Measurements from ENCODE around the gene AGPS. TPM values are rescaled to one million over a fixed set of nuclear protein-coding genes. Genes with fewer than 3 reads are reported as not detected.

The AGPS gene
- total RNA-seq, 6 experiments from 2014 or later: 36.0 to 47.6 (median 43.1) TPM

DNA sequence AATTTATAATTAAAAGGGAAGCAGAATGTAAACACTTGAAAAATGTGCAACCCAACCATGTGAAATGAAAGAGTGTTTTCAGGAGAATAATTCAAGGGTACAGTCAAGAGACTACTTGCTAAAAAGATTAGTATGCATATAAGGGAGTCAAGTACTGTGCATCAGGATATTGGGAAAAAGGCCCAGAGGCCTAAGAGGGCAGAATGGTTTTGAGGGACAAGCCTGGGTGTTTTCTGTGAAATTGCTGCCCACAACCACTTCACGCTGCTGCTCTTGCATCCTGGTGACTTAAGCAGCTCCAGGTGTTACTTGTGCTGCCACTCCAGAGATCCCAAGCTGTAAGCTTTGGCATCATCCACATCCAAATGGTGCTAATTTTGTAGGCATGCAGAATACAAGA lies 165.2 kb downstream of the AGPS start:
- Mint-ChIP-seq H3K9me3 (no peaks in the 10 kb centered on the region; the same call in 1 of the 2 replicates), H3K4me3 (no peak overlapping the region), H3K27me3 (ENCODE audit: insufficient read depth) (no peaks in the 10 kb centered on the region; the same call in 1 of the 2 replicates), H3K27ac (no peak overlapping the region), H3K36me3 (ENCODE audit: low read depth) (peaks cover 12% of the 10 kb centered on the region; the same call in 1 of the 2 replicates), H3K4me1 (ENCODE audit: low read depth) (peaks cover 13% of the 10 kb centered on the region)
- TF ChIP-seq, protein P1, sequence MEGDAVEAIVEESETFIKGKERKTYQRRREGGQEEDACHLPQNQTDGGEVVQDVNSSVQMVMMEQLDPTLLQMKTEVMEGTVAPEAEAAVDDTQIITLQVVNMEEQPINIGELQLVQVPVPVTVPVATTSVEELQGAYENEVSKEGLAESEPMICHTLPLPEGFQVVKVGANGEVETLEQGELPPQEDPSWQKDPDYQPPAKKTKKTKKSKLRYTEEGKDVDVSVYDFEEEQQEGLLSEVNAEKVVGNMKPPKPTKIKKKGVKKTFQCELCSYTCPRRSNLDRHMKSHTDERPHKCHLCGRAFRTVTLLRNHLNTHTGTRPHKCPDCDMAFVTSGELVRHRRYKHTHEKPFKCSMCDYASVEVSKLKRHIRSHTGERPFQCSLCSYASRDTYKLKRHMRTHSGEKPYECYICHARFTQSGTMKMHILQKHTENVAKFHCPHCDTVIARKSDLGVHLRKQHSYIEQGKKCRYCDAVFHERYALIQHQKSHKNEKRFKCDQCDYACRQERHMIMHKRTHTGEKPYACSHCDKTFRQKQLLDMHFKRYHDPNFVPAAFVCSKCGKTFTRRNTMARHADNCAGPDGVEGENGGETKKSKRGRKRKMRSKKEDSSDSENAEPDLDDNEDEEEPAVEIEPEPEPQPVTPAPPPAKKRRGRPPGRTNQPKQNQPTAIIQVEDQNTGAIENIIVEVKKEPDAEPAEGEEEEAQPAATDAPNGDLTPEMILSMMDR (IDR thresholded peaks at IDR 0.05): no peak
- DNase-seq: no peak

DNA sequence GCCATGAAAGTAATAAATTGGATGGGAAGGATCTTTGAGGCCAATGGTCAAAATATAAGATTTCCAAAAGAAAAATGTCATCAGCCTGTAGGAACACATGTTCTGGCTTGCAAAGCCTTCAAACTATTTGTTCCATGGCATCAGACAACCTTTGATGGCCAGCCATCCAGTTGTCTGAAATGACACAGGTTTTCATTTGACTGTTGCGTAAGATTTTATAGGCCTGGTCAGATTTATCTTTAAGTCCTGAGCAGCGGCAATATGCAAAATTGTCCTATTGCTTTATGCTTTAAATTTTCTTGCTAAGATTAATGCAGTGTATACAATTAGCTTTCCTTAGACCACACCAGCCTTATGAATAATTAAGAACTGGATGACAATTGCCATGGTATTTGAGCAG lies 167.1 kb downstream of the AGPS start:
- Mint-ChIP-seq H3K27me3 (ENCODE audit: insufficient read depth) (no peaks in the 10 kb centered on the region), H3K4me3 (no peak overlapping the region), H3K4me1 (ENCODE audit: low read depth) (peaks cover 1% of the 10 kb centered on the region), H3K9me3 (no peaks in the 10 kb centered on the region; the same call in 1 of the 2 replicates), H3K27ac (no peak overlapping the region), H3K36me3 (ENCODE audit: low read depth) (peaks cover 12% of the 10 kb centered on the region; the same call in 1 of the 2 replicates)
- TF ChIP-seq, protein P1 (IDR thresholded peaks at IDR 0.05): no peak
- no peak for DNase-seq

DNA sequence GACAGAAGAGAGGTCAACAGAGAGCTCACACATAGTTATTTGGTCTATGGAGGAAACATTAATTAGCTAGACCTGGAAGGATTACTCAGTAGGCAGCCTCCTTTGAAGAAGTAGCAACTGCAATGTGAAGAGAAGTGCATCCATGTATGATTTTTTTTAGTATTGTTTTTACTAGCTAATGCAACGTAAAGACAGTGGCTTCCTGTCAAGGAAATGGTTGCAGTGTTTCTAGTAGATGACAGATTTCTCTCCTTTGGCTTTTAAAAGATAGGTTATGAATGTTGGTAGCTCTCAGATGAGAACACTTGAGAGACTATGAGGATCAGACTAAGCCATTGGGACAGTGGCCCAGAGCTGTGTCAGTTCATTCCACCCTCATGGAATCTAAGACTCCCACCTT lies 175.8 kb downstream of the AGPS start:
- peaks cover 17% of the 10 kb centered on the region for H3K27me3 Mint-ChIP-seq (ENCODE audit: insufficient read depth)
- TF ChIP-seq, protein P1 (IDR thresholded peaks at IDR 0.05): no peak
- H3K4me3 Mint-ChIP-seq: no peak overlapping the region
- H3K27ac Mint-ChIP-seq: no peak overlapping the region
- H3K9me3 Mint-ChIP-seq: no peaks in the 10 kb centered on the region
- no peaks in the 10 kb centered on the region for H3K36me3 Mint-ChIP-seq (ENCODE audit: low read depth)
- DNase-seq: no peak
- H3K4me1 Mint-ChIP-seq (ENCODE audit: low read depth): no peaks in the 10 kb centered on the region

DNA sequence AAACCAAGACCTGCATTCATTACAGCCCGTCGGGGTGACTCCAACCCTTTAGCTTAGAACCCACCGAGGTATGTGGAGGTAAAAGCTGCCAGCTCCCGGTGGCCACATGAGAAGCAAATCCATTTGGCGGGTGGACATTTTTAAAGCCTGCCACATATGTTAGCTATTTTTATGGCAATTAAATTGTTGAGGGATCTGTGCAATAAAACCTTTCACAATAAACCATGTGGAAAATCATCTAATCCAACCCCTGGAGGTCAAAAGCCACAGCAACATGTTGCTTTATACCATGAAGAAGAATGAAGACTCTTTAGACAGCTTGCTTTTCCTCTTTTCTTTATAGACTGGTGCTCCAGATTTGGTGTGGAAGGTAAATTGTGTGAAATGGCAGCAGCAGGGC lies 176.3 kb downstream of the AGPS start:
- TF ChIP-seq, protein P1 (IDR thresholded peaks at IDR 0.05): no peak
- Mint-ChIP-seq H3K9me3 (no peaks in the 10 kb centered on the region), H3K4me1 (ENCODE audit: low read depth) (no peaks in the 10 kb centered on the region), H3K27me3 (ENCODE audit: insufficient read depth) (peaks cover 17% of the 10 kb centered on the region), H3K4me3 (no peak overlapping the region), H3K36me3 (ENCODE audit: low read depth) (no peaks in the 10 kb centered on the region), H3K27ac (no peak overlapping the region)
- DNase-seq: no peak

DNA sequence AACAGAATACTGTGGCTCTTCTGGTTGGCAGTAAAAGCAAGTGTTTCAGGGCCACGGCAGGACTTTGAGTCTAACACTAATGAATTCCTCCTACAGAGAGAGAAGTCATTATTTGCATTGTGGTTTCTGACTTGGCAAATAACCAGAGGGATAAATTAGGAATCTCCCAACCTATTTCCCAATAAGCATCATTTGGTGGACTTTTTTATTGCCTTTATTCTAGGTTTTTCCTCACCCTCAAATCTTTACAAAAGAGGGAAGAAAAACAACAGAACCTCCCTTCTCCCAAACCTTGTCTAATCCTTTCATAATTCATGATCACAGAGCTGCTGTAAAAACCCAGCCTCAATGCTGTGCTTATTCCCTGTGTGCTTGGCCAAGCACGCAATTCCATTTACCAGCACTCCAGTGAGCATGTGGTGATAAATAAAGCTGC lies 179.7 kb downstream of the AGPS start:
- Mint-ChIP-seq H3K4me3 (no peak overlapping the region), H3K27ac (no peak overlapping the region), H3K9me3 (no peaks in the 10 kb centered on the region), H3K36me3 (ENCODE audit: low read depth) (no peaks in the 10 kb centered on the region), H3K27me3 (ENCODE audit: insufficient read depth) (peaks cover 20% of the 10 kb centered on the region), H3K4me1 (ENCODE audit: low read depth) (no peaks in the 10 kb centered on the region)
- TF ChIP-seq, protein P1 (IDR thresholded peaks at IDR 0.05): no peak
- DNase-seq: no peak

DNA sequence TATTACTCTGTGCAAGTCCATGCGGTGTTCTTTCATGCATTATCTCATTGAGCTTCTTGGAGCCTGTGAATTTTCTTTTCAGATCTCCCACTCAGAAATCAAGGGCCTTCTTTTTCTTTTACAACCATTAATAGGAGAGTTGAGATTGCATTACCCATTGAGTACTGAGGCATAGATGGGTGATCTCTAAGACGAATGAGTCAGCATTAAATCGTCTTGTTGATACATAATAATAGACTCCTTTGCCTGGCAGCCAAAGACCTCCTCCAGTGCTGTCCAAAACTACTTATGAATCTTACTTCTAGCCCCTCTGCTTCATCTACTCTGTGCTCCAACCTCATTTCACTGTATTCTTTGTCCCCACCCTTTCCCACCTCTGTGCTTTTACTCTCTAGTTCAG lies 180.5 kb downstream of the AGPS start:
- Mint-ChIP-seq H3K27me3 (ENCODE audit: insufficient read depth) (peaks cover 18% of the 10 kb centered on the region), H3K9me3 (no peaks in the 10 kb centered on the region), H3K36me3 (ENCODE audit: low read depth) (no peaks in the 10 kb centered on the region), H3K4me3 (no peak overlapping the region), H3K27ac (no peak overlapping the region), H3K4me1 (ENCODE audit: low read depth) (no peaks in the 10 kb centered on the region)
- TF ChIP-seq, protein P1 (IDR thresholded peaks at IDR 0.05): no peak
- no peak for DNase-seq

Data from HFFc6 (cell line).